Fibroblast of lung (primary cell): ENCODE results near the gene PHF2.

Experiments
- EZH2 ChIP-seq: IDR thresholded peaks from 2 replicates; pipeline ENCODE4 v1.5.1; 2012; ENCODE audit warnings: low read length, control low read depth, mild to moderate bottlenecking; ENCODE audit errors: missing control alignments
- TF ChIP-seq, protein P1 (sequence below), 2 donors: IDR thresholded peaks in 1 of 2; conservative IDR thresholded peaks in 1 of 2; 1 replicate in 1 of 2; 2 replicates in 1 of 2; pipeline ENCODE4 v1.5.1; 2011 to 2012; ENCODE audit warnings: low read length in 2 of 2, control low read depth in 1 of 2, inconsistent platforms in 1 of 2, low read depth in 1 of 2, mild to moderate bottlenecking in 1 of 2

GRCh38 chr9:93713716-93714115 lies 137.3 kb downstream of the PHF2 start:
- TF ChIP-seq EZH2, result no peak
- TF ChIP-seq, protein P1, sequence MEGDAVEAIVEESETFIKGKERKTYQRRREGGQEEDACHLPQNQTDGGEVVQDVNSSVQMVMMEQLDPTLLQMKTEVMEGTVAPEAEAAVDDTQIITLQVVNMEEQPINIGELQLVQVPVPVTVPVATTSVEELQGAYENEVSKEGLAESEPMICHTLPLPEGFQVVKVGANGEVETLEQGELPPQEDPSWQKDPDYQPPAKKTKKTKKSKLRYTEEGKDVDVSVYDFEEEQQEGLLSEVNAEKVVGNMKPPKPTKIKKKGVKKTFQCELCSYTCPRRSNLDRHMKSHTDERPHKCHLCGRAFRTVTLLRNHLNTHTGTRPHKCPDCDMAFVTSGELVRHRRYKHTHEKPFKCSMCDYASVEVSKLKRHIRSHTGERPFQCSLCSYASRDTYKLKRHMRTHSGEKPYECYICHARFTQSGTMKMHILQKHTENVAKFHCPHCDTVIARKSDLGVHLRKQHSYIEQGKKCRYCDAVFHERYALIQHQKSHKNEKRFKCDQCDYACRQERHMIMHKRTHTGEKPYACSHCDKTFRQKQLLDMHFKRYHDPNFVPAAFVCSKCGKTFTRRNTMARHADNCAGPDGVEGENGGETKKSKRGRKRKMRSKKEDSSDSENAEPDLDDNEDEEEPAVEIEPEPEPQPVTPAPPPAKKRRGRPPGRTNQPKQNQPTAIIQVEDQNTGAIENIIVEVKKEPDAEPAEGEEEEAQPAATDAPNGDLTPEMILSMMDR (conservative IDR thresholded peaks at IDR 0.05 in 1 of 2, IDR thresholded peaks at IDR 0.05 in 1 of 2; ENCODE audit: low read depth in 1 of 2, low read length in 2 of 2), result no peak
